ENCODE data around the gene BCL2L2. TPM values are rescaled to one million over a fixed set of nuclear protein-coding genes. Genes with fewer than 3 reads are reported as not detected.

The BCL2L2 gene
- total RNA-seq, 1 donor from 2014 or later = 22.5 TPM

DNA sequence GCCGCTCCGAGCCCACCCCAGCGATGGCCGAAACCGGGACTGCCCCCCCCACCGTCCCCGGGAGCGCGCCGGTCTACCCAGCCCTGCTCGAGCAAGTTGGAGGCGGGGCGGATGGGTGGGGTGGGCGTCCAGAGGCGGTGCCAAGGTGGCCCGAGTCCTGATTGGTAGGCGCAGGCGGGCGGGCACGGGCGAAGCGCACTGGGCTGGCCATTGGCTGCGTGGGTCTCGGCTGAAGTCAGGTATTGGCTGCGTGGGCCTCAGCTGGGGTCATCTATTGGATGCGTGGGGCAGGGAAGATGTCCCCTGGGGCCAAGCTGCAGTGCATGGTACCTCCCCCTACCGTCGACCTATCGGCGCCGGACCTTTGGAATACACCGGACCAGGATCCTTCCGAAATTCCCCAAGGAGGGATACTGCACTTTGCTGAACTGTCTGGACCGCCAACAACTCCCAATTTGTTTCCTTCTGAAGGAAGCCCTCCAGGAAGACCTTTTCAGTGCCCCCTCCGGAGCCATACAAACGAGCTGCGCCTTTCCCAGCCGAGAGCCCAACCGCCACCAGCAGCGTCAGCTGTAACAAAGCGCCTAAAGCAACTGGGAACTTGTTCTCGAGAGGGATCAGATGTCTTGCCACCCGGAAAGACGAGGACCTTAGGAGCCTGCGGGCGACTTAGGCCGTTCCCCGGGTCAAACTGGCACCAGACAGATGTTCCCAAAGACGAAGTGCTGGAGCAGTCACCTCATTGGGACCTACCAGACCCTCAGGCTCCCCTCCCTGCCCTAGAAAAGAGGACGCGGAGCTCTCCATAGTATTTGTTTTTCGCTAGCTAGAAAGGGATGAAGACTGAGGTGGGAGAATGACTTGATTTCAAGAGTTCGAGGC lies 20.4 kb upstream of the BCL2L2 start, which contains the start of gene HOMEZ:
Gene HOMEZ, minus strand, starts transcription at position 113 of the 882 bp plus-strand sequence. CDS start 180 bp downstream, outside the sequence.
- H3K9me3 Mint-ChIP-seq = no peaks in the 10 kb centered on the region
- H3K27me3 Mint-ChIP-seq = no peaks in the 10 kb centered on the region
- DNase-seq (ENCODE audit: extremely low spot score, unreplicated experiment) = peak; percentile 99
- H3K36me3 Mint-ChIP-seq = no peaks in the 10 kb centered on the region
- peak within 1 kb of the TSS; percentile 97 for H3K4me3 Mint-ChIP-seq
- H3K4me1 Mint-ChIP-seq (ENCODE audit: unreplicated experiment) = peaks cover 23% of the 10 kb centered on the region
- peak within 1 kb of the TSS; percentile 97 for H3K27ac Mint-ChIP-seq
- TF ChIP-seq, protein P1, sequence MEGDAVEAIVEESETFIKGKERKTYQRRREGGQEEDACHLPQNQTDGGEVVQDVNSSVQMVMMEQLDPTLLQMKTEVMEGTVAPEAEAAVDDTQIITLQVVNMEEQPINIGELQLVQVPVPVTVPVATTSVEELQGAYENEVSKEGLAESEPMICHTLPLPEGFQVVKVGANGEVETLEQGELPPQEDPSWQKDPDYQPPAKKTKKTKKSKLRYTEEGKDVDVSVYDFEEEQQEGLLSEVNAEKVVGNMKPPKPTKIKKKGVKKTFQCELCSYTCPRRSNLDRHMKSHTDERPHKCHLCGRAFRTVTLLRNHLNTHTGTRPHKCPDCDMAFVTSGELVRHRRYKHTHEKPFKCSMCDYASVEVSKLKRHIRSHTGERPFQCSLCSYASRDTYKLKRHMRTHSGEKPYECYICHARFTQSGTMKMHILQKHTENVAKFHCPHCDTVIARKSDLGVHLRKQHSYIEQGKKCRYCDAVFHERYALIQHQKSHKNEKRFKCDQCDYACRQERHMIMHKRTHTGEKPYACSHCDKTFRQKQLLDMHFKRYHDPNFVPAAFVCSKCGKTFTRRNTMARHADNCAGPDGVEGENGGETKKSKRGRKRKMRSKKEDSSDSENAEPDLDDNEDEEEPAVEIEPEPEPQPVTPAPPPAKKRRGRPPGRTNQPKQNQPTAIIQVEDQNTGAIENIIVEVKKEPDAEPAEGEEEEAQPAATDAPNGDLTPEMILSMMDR (conservative IDR thresholded peaks at IDR 0.05) = no peak

- H3K9me3 Mint-ChIP-seq = no peaks in the 10 kb centered on the region
- no peak for DNase-seq (ENCODE audit: extremely low spot score, unreplicated experiment)
- H3K27ac Mint-ChIP-seq = peak overlapping the region; percentile 97
- TF ChIP-seq, protein P1 (conservative IDR thresholded peaks at IDR 0.05) = no peak
- no peaks in the 10 kb centered on the region for H3K27me3 Mint-ChIP-seq
- H3K36me3 Mint-ChIP-seq = no peaks in the 10 kb centered on the region
- H3K4me3 Mint-ChIP-seq = peak overlapping the region; percentile 97
- peaks cover 23% of the 10 kb centered on the region for H3K4me1 Mint-ChIP-seq (ENCODE audit: unreplicated experiment)
These were observed 19.6 kb upstream of the BCL2L2 start for GRCh38 chr14:23286902-23287479.

DNA sequence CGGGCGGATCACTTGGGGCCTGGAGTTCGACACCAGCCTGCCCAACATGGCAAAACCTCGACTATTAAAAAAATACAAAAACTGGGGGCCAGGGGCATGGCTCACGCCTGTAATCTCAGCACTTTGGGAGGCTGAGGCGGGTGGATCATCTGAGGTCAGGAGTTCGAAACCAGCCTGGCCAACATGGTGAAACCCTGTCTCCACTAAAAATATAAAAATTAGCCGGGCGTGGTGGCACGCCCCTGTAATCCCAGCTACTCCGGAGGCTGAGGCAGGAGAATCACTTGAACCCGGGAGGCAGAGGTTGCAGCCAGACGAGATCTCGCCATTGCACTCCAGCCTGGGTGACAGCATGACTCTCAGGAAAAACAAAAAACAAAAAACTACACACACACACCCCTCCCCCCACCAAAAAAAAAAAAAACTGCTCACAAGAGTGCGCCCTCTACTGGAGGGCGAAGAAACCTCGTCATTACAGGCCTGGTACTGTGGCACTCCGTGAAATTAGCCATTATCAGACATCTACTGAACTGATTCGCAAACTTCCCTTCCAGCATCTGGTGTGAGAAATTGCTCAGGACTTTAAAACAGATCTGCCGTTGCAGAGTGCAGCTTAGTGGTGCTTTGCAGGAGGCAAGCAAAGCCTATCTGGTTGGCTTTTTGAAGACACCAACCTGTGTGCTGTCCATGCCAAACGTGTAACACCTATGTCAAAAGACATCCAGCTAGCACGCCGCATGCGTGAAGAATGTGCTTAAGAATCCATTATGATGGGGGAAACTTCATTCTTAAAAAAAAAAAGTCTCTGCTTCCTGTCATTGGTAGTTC lies 11.7 kb upstream of the BCL2L2 start:
- Mint-ChIP-seq H3K9me3 (no peaks in the 10 kb centered on the region), H3K27ac (peak overlapping the region; percentile 30), H3K4me1 (ENCODE audit: unreplicated experiment) (peaks cover 15% of the 10 kb centered on the region), H3K4me3 (no peak overlapping the region), H3K36me3 (no peaks in the 10 kb centered on the region), H3K27me3 (peaks cover 14% of the 10 kb centered on the region)
- TF ChIP-seq, protein P1 (conservative IDR thresholded peaks at IDR 0.05) = peak; percentile 93
- DNase-seq (ENCODE audit: extremely low spot score, unreplicated experiment) = no peak

GRCh38 chr14:23296012-23296777 lies 10.4 kb upstream of the BCL2L2 start:
- Mint-ChIP-seq H3K9me3 (no peaks in the 10 kb centered on the region), H3K36me3 (no peaks in the 10 kb centered on the region), H3K27ac (no peak overlapping the region), H3K4me1 (ENCODE audit: unreplicated experiment) (peaks cover 16% of the 10 kb centered on the region), H3K27me3 (peaks cover 14% of the 10 kb centered on the region), H3K4me3 (no peak overlapping the region)
- TF ChIP-seq, protein P1 (conservative IDR thresholded peaks at IDR 0.05) = no peak
- DNase-seq (ENCODE audit: extremely low spot score, unreplicated experiment) = no peak

- no peak overlapping the region for H3K4me3 Mint-ChIP-seq
- peaks cover 14% of the 10 kb centered on the region for H3K27me3 Mint-ChIP-seq
- DNase-seq (ENCODE audit: extremely low spot score, unreplicated experiment) = no peak
- H3K4me1 Mint-ChIP-seq (ENCODE audit: unreplicated experiment) = peaks cover 16% of the 10 kb centered on the region
- TF ChIP-seq, protein P1 (conservative IDR thresholded peaks at IDR 0.05) = no peak
- H3K9me3 Mint-ChIP-seq = no peaks in the 10 kb centered on the region
- no peaks in the 10 kb centered on the region for H3K36me3 Mint-ChIP-seq
- peak overlapping the region; percentile 7 for H3K27ac Mint-ChIP-seq
These were observed 9.5 kb upstream of the BCL2L2 start for GRCh38 chr14:23297096-23297495.

All from type B pancreatic cell (in vitro differentiated cells).